GM18858 (cell line): ENCODE measurements around the gene TUBA8.
"Not testable (repeated sequence)": the region's sequence is repeated elsewhere in the genome, so short reads cannot be mapped to it uniquely, and the experiment has no call there.

Source experiments
- ATAC-seq: cut with Tn5 transposase; IDR thresholded peaks from one replicate; pipeline ENCODE4 v1.9.1; 2021; ENCODE audit not compliant: unreplicated experiment

Gene TUBA8

DNA sequence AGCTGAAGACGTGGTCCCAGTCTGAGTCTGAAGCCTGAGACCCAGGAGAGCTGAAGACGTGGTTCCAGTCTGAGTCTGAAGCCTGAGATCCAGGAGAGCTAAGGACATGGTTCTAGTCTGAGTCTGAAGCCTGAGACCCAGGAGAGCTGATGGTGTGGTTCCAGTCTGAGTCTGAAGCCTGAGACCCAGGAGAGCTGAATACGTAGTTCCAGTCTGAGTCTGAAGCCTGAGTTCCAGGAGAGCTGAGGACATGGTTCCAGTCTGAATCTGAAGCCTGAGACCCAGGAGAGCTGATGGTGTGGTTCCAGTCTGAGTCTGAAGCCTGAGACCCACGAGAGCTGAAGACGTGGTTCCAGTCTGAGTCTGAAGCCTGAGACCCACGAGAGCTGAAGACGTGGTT, 4.6 kb upstream of the TUBA8 start:
- ATAC-seq: not testable (repeated sequence)

- ATAC-seq: not testable (repeated sequence)
Observed at GRCh38 chr22:18106550-18107341, 3.9 kb upstream of the TUBA8 start.

- no peak for ATAC-seq
Observed at GRCh38 chr22:18108187-18108586, 2.4 kb upstream of the TUBA8 start.

DNA sequence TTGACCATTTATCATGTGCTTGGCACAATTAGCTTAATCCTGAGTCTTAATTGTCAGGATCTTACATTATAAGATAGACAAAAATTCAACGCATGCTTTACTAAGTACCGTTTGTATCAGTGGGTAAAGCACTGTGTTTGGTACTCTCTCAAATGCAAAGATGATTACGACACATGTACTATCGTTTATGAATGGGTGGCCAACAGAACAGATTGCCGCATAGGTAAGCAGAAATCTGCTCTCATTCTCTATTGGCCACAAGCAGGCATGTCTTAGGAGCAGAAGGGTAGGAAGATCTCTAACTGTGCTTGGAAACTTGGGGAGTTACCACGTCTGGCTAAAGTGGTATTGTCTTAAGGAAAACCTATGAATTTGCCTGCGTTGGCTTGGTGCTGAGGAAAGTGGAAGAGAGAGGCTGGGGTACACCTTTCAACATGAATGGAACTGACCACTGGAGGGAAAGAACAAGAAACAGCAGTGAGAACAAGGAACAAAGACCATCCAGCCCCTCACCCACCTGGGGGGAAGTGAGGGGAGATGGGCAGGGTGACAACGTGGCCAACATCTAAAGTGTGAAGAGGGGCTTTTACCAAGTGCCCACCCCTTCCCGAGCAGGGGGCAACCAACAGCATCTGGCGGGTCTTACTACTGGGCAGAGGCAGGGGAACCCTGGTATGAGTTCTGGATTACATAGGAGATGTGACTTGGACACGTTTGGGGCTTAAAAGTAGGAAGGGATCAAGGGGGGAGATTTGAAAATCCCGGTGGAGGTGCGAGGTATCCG, 1.0 kb upstream of the TUBA8 start:
- ATAC-seq: no peak

- ATAC-seq: no peak
Observed at GRCh38 chr22:18110954-18111758, 547 bp downstream of the TUBA8 start.

- no peak for ATAC-seq
Observed at GRCh38 chr22:18111759-18112330, 1.2 kb downstream of the TUBA8 start.

- ATAC-seq: no peak
Observed at GRCh38 chr22:18112440-18112839, 1.8 kb downstream of the TUBA8 start.

DNA sequence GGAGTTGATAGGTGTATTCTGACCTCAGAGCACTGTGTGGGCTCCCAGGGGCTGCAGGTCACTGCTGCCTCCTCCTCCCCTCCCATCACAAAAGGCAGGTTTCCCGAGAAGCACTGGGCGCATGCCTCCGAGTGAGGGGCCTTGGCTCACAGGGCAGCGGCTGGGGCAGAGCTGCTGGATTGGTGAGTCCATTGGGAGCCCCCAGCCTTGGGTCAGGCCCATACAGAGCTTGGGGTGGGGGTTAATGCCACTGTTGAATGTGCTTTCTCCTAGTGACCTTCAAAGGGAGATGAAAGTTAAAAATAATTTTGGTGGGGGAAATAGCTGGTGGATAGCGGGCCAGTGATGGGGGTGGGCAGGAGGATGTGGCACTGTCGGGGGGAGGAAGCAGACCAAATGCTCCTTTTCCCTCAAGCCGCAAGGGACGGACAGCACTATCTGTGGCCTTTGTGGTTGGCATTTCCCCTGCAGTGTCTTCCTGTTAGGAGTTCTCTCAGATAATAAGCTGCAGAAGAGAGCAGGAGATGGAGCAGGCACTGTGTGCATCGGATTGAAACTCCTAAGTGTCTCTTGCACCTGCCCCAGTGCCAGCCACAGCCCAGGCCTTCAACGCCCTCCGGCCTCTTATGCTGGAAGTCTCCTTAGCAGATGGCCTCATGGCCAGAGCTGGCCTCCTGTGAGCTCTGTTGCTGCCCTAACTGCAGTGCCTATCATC, 3.2 kb downstream of the TUBA8 start:
- ATAC-seq: no peak

DNA sequence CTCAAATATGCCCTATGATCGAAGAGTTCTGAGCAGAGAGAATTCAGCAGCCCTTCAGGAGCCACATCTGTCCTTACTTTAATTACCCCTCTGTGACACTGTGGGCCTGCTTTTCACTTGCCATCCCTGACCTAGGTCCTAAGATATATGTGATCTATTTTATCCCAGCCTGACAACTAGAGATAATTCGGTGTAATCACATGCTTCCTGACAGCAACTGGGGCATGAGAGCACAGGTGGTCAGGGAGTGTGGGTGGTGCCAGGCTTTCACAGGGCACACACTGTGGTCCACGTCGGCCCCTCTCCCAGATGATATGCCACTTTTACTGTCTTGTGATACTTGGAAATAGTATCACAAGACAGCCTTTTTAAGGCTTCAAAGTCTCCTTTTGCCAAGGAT, 3.9 kb downstream of the TUBA8 start:
- no peak for ATAC-seq

- no peak for ATAC-seq
Observed at GRCh38 chr22:18114976-18115652, 4.5 kb downstream of the TUBA8 start.

GRCh38 chr22:18115906-18116371, 5.3 kb downstream of the TUBA8 start:
- ATAC-seq: no peak

- ATAC-seq: no peak
Observed at GRCh38 chr22:18116634-18117033, 6.0 kb downstream of the TUBA8 start.

DNA sequence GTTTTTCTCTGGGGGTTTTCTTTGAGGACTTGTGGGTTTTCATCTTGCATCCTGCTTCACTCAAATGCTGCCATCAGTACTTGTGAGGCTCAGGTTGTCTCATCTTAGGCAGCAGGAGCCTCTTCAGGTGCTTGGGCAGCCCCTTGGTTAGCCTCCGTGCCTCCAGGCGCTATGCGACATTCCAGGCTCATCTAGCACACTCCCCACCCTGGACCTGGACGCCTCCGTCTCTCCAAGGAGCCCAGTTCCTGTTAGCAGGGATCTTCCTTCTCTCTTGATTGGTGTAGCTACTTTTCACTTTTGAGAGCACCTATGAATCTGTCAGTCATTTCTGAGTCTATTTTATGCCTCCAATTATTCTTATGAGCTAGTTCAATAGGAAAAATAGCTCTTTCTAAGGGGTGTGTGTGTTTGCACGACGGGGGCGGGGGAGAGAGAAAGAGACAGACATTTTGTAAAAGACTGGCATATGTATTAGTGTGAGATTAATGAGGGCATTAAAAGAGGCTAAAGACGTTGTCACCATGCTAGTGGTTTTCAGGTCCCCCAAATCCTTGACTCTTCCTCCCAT, 7.8 kb downstream of the TUBA8 start:
- no peak for ATAC-seq

GRCh38 chr22:18119409-18120110, 9.0 kb downstream of the TUBA8 start:
- ATAC-seq: no peak

DNA sequence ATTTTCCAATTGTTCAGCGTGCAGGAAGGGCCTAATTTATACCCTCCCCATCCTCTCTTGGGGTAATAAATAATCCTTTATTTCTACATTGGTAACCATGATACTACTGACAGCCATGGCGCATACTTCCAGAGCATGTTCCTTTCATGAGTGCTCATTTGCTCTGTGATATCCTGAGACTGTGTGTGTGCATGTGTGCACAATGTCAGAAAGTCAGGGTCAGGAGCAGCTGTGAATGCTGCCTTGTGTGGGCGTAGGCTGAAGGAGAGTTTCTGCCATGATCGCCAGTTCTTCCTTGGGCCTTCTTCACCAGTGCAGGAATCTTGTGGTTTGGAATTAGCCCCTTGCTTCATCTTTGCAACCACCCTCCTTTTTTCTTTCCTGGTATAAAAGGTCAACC, 10.2 kb downstream of the TUBA8 start:
- ATAC-seq: no peak

DNA sequence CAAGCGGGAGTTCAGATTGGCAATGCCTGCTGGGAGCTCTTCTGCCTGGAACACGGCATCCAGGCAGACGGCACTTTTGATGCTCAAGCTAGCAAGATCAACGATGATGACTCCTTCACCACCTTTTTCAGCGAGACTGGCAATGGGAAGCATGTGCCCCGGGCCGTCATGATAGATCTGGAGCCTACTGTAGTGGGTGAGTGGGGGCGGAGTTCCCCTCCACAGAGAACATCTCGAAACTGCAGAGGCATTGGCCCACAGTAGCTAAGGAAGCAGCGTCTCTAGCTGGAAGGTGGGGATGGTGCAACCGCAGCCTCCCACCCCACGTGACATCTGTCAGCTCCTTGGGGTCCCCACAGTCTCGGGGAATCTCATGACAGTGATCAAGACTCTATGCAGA, 10.9 kb downstream of the TUBA8 start:
- ATAC-seq: no peak

- no peak for ATAC-seq
Observed at GRCh38 chr22:18121954-18122554, 11.4 kb downstream of the TUBA8 start.

- not testable (repeated sequence) for ATAC-seq
Observed at GRCh38 chr22:18123476-18124025, 12.9 kb downstream of the TUBA8 start.
